ENCODE data around the gene ZNF143. TPM values are rescaled to one million over a fixed set of nuclear protein-coding genes. Genes with fewer than 3 reads are reported as not detected.

ZNF143 gene
- 11.3 and 16.3 TPM in 2 replicates for total RNA-seq

GRCh38 chr11:9460322-9461062 is at the start of gene ZNF143:
Gene ZNF143 (plus strand): TSS chr11:9461012. CDS start chr11:9471309, 10,297 bp downstream.

GRCh38 chr11:9573052-9573774 is 112.4 kb downstream of the ZNF143 start, which contains the start of gene WEE1:
Gene WEE1 (plus strand): TSS chr11:9573670. CDS start chr11:9573934, 264 bp downstream.

Other genes starting within 250 kb of the ZNF143 start
- gene DENND5A, start 195.7 kb upstream of the ZNF143 start, total RNA-seq, result 96.3 and 96.5 TPM in 2 replicates
- gene TMEM41B, start 146.4 kb upstream of the ZNF143 start, total RNA-seq, result 27.9 and 30.0 TPM in 2 replicates
- gene IPO7, start 76.4 kb upstream of the ZNF143 start, total RNA-seq, result 58.1 and 76.3 TPM in 2 replicates
- 18.9 and 54.6 TPM in 2 replicates for gene WEE1, start 112.7 kb downstream of the ZNF143 start, total RNA-seq
- 8.5 and 9.6 TPM in 2 replicates for gene SWAP70, start 203.1 kb downstream of the ZNF143 start, total RNA-seq